GM19395 (cell line): ENCODE measurements around the gene RBM22.

Source experiments
- ATAC-seq: cut with Tn5 transposase; IDR thresholded peaks from one replicate; pipeline ENCODE4 v1.9.1; 2021; ENCODE audit warnings: mild to moderate bottlenecking, moderate library complexity; ENCODE audit not compliant: unreplicated experiment

The RBM22 gene

GRCh38 chr5:150672884-150673275 lies 28.0 kb downstream of the RBM22 start:
- no peak for ATAC-seq

- peak; percentile 53 for ATAC-seq
Measured at GRCh38 chr5:150672237-150672883, 28.5 kb downstream of the RBM22 start.

- ATAC-seq: peak; percentile 39
Measured at GRCh38 chr5:150671509-150672236, 29.2 kb downstream of the RBM22 start.

- ATAC-seq: no peak
Measured at GRCh38 chr5:150670948-150671310, 29.9 kb downstream of the RBM22 start.

- no peak for ATAC-seq
Measured at GRCh38 chr5:150670275-150670947, 30.5 kb downstream of the RBM22 start.

GRCh38 chr5:150665044-150665443 lies 35.8 kb downstream of the RBM22 start:
- no peak for ATAC-seq

- ATAC-seq: no peak
Measured at GRCh38 chr5:150663936-150664335, 36.9 kb downstream of the RBM22 start.

- no peak for ATAC-seq
Measured at GRCh38 chr5:150662731-150663516, 37.9 kb downstream of the RBM22 start.

GRCh38 chr5:150661821-150662596 lies 38.9 kb downstream of the RBM22 start:
- ATAC-seq: no peak

- no peak for ATAC-seq
Measured at GRCh38 chr5:150661086-150661485, 39.8 kb downstream of the RBM22 start, which contains the start of gene MYOZ3. Gene MYOZ3 (plus strand): TSS chr5:150661251. CDS start chr5:150662942, 1,691 bp downstream.

- no peak for ATAC-seq
Measured at GRCh38 chr5:150660108-150660831, 40.6 kb downstream of the RBM22 start.

- no peak for ATAC-seq
Measured at GRCh38 chr5:150659360-150660107, 41.3 kb downstream of the RBM22 start.

GRCh38 chr5:150658699-150659265 lies 42.1 kb downstream of the RBM22 start:
- no peak for ATAC-seq

- ATAC-seq: no peak
Measured at GRCh38 chr5:150658121-150658520, 42.7 kb downstream of the RBM22 start.

- ATAC-seq: peak; percentile 86
Measured at GRCh38 chr5:150656191-150657132, 44.4 kb downstream of the RBM22 start.

- no peak for ATAC-seq
Measured at GRCh38 chr5:150655221-150655620, 45.6 kb downstream of the RBM22 start.

GRCh38 chr5:150653762-150654556 lies 46.9 kb downstream of the RBM22 start:
- ATAC-seq: no peak
